ENCODE results near the gene IVNS1ABP.

IVNS1ABP gene

GRCh38 chr1:185250063-185250462 is 67.0 kb downstream of the IVNS1ABP start:
- DNase-seq: no peak

GRCh38 chr1:185249563-185249962 is 67.5 kb downstream of the IVNS1ABP start:
- no peak for DNase-seq
